Omental fat pad (tissue), 4 donors: Measurements from ENCODE around the gene PADI6. TPM values are rescaled to one million over a fixed set of nuclear protein-coding genes. Genes with fewer than 3 reads are reported as not detected.

Experiments used
- ATAC-seq: fragments of 150-250 bp; one replicate; pipeline ENCODE4 v1.9.1; 2016; ENCODE audit warnings: mild to moderate bottlenecking, moderate library complexity; ENCODE audit not compliant: low FRiP score
- DNase-seq: peaks from one replicate; pipeline ENCODE4 v3.0.0-alpha.2; 2019; ENCODE audit warnings: low spot score
- total RNA-seq, 4 donors: library from RNA; depleted of rRNA; stranded (reverse); fragments of >200 nt; gene quantifications; one replicate each; pipeline ENCODE4 v1.1.0, GENCODE V29; 2016
- TF ChIP-seq, protein P1 (sequence below), 3 donors: fragments of 450-650 bp; IDR thresholded peaks; one replicate each; pipeline ENCODE4 v1.5.1; 2016 to 2017; ENCODE audit warnings: antibody characterized with exemption in 3 of 3, mild to moderate bottlenecking in 3 of 3, moderate library complexity in 2 of 3

The PADI6 gene
- total RNA-seq, 4 donors from 2014 or later, result not detected

DNA sequence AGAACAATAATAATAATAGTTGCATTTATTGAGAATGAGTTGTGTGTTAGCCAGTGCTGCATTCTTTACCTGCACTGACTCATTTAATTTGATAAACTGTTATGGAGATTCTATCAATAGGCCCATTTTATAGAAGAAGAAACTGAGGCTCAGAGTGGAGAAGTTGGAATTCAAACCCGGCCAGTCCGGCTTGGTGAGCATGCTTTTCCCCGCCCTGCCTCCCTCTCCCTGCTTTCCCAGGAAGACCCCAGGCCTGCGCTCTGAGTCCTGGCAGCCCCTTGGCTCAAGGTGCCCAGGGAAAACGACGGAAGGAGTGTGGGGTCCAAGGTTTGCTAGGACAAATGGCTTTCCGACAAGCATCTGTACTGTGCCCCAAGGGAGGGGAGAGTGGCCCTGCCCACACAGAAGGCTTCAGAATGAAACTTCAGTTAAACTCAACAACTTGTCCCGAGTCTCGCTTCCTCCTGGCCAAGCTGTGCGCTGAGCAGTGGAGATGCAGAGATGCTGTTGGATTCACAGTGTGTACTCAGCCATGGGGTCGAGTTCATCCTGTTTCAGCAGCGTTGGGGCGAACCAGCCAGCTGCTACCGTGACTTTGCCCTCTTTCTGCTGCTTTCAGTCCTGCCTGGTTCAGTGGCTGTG, 23.3 kb upstream of the PADI6 start:
- TF ChIP-seq, protein P1, sequence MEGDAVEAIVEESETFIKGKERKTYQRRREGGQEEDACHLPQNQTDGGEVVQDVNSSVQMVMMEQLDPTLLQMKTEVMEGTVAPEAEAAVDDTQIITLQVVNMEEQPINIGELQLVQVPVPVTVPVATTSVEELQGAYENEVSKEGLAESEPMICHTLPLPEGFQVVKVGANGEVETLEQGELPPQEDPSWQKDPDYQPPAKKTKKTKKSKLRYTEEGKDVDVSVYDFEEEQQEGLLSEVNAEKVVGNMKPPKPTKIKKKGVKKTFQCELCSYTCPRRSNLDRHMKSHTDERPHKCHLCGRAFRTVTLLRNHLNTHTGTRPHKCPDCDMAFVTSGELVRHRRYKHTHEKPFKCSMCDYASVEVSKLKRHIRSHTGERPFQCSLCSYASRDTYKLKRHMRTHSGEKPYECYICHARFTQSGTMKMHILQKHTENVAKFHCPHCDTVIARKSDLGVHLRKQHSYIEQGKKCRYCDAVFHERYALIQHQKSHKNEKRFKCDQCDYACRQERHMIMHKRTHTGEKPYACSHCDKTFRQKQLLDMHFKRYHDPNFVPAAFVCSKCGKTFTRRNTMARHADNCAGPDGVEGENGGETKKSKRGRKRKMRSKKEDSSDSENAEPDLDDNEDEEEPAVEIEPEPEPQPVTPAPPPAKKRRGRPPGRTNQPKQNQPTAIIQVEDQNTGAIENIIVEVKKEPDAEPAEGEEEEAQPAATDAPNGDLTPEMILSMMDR (IDR thresholded peaks at IDR 0.05), result no peak
- ATAC-seq (no peak), DNase-seq (no peak)

DNA sequence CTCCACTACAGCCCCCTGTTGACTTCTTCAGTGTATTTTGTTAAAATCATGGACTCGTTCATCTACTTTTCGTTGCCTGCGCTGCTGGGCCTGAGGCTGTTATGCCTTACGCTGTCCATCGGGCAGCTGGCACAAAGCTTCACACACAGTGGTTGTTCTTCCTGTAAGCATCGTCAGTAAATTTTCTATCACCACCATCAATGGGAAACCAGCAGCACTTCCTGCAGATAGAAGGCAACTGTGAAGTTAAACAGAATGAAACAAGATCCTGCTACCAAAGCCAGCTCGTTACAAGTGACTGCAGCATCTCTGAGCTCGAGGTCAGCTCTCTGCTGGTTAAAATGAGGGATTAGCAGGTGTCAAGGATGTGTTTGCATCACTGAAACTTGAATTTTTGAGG, 21.9 kb upstream of the PADI6 start:
- DNase-seq (no peak), ATAC-seq (no peak)
- TF ChIP-seq, protein P1 (IDR thresholded peaks at IDR 0.05), result no peak

DNA sequence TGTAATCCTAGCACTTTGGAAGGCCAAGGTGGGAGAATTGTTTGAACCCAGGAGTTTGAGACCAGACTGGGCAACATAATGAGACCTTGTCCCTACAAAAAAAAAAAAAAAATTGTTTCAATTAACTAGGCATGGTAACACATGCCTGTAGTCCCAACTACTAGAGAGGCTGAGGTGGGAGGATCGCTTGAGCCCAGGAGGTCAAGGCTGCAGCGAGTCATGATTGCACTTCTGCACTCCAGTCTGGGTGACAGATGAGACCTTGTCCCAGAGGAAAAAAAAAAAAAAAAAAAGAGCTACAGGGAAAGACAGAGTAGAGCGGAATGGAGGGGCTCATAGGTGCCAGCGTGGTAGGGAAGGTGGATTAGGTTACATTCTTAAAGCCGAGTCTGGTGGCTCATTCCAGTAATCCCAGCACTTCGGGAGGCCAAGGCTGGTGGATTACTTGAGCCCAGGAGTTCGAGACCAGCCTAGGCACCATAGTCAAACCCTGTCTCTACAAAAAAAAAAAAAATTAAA, 21.0 kb upstream of the PADI6 start:
- DNase-seq (no peak), ATAC-seq (no peak)
- TF ChIP-seq, protein P1 (IDR thresholded peaks at IDR 0.05), result no peak

DNA sequence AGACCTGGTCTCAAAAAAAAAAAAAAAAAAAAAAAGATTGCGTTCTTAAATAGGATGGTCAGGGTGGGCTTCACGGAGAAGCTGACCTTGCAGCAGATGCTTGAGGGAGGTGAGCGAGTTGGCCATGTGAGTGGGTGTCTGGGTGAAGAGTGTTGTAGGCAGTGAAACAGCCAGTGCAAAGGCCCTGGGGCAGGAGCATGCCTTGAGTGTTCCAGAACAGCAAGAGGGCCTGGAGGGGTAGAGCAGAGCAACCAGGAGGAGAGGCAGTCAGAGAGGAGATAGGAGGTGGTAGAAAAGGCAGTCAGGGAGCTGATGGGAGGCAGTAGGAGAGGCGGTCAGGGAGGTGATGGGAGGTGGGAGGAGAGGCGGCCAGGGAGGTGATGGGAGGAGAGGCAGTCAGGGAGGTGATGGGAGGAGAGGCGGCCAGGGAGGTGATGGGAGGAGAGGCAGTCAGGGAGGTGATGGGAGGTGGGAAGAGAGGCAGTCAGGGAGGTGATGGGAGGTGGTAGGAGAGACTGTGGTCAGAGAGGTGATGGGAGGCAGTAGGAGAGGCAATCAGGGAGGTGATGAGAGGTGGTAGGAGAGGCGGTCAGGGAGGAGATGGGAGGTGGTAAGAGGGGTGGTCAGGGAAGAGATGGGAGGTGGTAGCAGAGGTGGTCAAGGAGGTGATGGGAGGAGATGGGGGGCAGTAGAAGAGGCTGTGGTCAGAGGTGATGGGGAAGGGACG, 20.2 kb upstream of the PADI6 start:
- ATAC-seq (no peak), DNase-seq (no peak)
- TF ChIP-seq, protein P1 (IDR thresholded peaks at IDR 0.05), result no peak

DNA sequence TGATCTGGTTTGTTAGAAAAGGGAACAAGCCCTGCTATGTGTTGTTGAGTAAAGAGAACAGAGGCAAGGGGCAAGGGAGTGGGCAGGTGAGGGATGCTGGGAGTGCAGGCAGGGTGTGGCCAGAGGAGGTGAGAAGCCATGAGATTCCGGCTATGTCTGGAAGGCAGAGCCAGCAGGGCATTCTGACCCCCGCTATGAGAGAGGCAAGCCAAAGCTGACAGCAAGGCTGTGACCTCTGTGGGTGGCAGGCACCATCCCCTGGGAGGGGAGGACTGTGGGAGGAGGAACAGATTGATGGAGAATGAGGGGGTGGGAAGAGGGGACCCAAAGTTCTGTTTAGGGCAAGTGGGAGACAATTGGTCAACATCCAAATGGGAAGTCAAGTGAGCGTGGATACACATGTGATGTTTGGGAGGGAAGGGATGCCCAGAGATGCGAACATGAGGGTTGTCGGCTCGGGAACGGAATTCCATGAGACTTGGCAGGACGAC, 19.5 kb upstream of the PADI6 start:
- TF ChIP-seq, protein P1 (IDR thresholded peaks at IDR 0.05), result no peak
- no peak for DNase-seq

DNA sequence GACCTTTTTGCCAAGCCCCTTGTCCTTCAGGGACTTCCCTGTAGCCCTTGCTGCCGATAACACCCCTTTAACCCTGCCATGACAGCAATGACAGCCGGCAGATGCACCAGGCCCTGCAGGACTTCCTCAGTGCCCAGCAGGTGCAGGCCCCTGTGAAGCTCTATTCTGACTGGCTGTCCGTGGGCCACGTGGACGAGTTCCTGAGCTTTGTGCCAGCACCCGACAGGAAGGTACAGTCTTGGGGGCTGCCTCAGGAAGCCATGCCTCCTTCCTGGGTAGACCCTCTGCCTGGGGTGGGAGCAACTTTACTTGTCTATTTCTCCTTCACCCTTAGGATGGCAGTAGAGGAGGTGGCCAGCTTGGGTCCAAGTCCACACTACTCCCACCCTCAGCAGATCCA, 16.1 kb upstream of the PADI6 start:
- DNase-seq, result no peak
- TF ChIP-seq, protein P1 (IDR thresholded peaks at IDR 0.05), result no peak
- no peak for ATAC-seq

More for the DNA sequence above, 19.5 kb upstream of the PADI6 start:
- ATAC-seq, result no peak
